Sigmoid colon (tissue), 7 donors: ENCODE measurements around the gene PRDM10. TPM values are rescaled to one million over a fixed set of nuclear protein-coding genes. Genes with fewer than 3 reads are reported as not detected.

Experiments used
- DNase-seq: peaks from one replicate; pipeline ENCODE4 v3.0.0-alpha.2; 2019
- H3K27ac ChIP-seq, 4 donors: fragments of 200-600 bp; sonication (generic); one replicate each; pipeline ENCODE4 v1.5.1; 2016 to 2019; ENCODE audit warnings: mild to moderate bottlenecking in 1 of 4
- H3K27me3 ChIP-seq, 3 donors: fragments of 200-600 bp; sonication (generic); one replicate each; pipeline ENCODE4 v1.5.1; 2019; ENCODE audit warnings: mild to moderate bottlenecking in 1 of 3
- H3K36me3 ChIP-seq, 4 donors: fragments of 200-600 bp; sonication (generic); one replicate each; pipeline ENCODE4 v1.5.1; 2016 to 2019
- H3K4me1 ChIP-seq, 4 donors: fragments of 200-600 bp; sonication (generic); one replicate each; pipeline ENCODE4 v1.5.1; 2017 to 2019
- H3K4me3 ChIP-seq, 4 donors: fragments of 200-600 bp; sonication (generic); one replicate each; pipeline ENCODE4 v1.5.1; 2017 to 2019; ENCODE audit warnings: mild to moderate bottlenecking in 2 of 4, moderate library complexity in 1 of 4
- H3K9me3 ChIP-seq, 4 donors: fragments of 200-600 bp in 3 of 4; sonication (generic) in 3 of 4; one replicate each; pipeline versions ENCODE4 v1.5.1 to v1.6.1; 2013 to 2019
- EP300 ChIP-seq, 4 donors: sonication (generic); formaldehyde crosslinking; IDR thresholded peaks; one replicate each; pipeline ENCODE4 v1.6.1; 2017; ENCODE audit warnings: antibody characterized with exemption in 4 of 4
- POLR2A ChIP-seq, 2 donors: fragments of 450-650 bp; IDR thresholded peaks; one replicate each; pipeline ENCODE4 v1.6.1; 2016; ENCODE audit warnings: antibody characterized with exemption in 2 of 2, mild to moderate bottlenecking in 2 of 2, moderate library complexity in 2 of 2
- POLR2AphosphoS5 ChIP-seq, 4 donors: sonication (generic); formaldehyde crosslinking; IDR thresholded peaks; one replicate each; pipeline ENCODE4 v1.6.1; 2017; ENCODE audit warnings: antibody characterized with exemption in 4 of 4
- WGBS, 2 donors: extraction: QIAGEN DNeasy Blood & Tissue Kit; methylation state at CpG; one replicate each; pipeline ENCODE4 v1.1.7; 2013; 5-methylcytosine and 5-hydroxymethylcytosine counted together
- intact Hi-C: fragments of 100-400 bp; cut with DNase I; formaldehyde crosslinking; loops from one replicate; pipeline ENCODE4 v1.15.1; 2023
- polyA plus RNA-seq, 3 donors: library from polyadenylated mRNA; stranded (reverse); fragments of 200-250 nt; gene quantifications; one replicate each; pipeline ENCODE4 v1.2.3, GENCODE V29; 2013
- total RNA-seq, 4 donors: library from RNA; depleted of rRNA; stranded (reverse); fragments of >200 nt; gene quantifications; one replicate each; pipeline ENCODE4 v1.1.0, GENCODE V29; 2016
- TF ChIP-seq, protein P1 (sequence below), 4 experiments: fragments of 450-650 bp in 3 of 4; fragments of 200-600 bp in 1 of 4; IDR thresholded peaks; one replicate each; pipeline ENCODE4 v1.5.1; 2016 to 2019; ENCODE audit warnings: antibody characterized with exemption in 4 of 4, mild to moderate bottlenecking in 3 of 4, moderate library complexity in 2 of 4
- donor health status: healthy with polysubstance abuse.
- donor health status: Bipolar disorder and iron deficiency.
- donor health status: healthy.

Gene PRDM10
- total and polyA plus RNA-seq, 7 donors = 1.8 to 11.9 (median 6.3) TPM

DNA sequence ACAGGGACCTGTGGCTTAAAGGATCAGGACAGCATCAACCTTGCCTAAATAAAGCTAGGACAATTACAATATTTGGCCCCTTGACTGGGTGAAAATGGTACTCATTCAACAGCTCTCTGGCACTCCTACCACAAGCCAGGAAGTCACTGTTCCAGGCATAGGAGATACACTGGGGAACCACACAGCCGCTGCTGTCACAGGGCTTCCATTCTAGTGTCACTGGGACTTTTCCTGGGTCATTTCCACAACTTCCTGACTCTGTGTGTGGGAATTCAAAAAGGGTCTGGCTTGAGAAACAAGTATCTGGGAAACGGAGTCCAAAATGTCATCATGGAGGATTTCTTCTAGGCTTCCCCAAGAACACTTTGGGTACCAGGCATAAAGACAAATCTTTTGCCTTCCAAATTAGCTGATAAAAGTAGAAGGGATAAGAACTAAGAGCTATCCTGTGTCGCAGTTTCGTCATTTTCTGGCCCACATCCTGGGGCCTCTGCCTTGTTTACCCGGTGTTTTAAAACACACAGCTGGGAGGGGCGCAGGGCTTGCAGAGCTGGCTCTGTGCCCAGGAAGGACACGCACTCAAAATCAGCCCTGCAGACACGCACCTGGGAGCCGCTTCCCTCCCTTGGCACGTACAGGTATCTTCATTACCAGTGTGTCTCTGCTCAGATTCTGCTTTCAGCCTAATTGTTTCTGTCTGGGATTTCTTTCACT is 149.0 kb downstream of the PRDM10 start:
- DNase-seq = no peak
- TF ChIP-seq POLR2AphosphoS5 (IDR thresholded peaks at IDR 0.05) (no peak), POLR2A (IDR thresholded peaks at IDR 0.05) (no peak), EP300 (IDR thresholded peaks at IDR 0.05) (no peak)
- TF ChIP-seq, protein P1, sequence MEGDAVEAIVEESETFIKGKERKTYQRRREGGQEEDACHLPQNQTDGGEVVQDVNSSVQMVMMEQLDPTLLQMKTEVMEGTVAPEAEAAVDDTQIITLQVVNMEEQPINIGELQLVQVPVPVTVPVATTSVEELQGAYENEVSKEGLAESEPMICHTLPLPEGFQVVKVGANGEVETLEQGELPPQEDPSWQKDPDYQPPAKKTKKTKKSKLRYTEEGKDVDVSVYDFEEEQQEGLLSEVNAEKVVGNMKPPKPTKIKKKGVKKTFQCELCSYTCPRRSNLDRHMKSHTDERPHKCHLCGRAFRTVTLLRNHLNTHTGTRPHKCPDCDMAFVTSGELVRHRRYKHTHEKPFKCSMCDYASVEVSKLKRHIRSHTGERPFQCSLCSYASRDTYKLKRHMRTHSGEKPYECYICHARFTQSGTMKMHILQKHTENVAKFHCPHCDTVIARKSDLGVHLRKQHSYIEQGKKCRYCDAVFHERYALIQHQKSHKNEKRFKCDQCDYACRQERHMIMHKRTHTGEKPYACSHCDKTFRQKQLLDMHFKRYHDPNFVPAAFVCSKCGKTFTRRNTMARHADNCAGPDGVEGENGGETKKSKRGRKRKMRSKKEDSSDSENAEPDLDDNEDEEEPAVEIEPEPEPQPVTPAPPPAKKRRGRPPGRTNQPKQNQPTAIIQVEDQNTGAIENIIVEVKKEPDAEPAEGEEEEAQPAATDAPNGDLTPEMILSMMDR (IDR thresholded peaks at IDR 0.05) = no peak
- Histone ChIP-seq H3K27ac (no peak overlapping the region), H3K27me3 (no peaks in the 10 kb centered on the region), H3K9me3 (no peaks in the 10 kb centered on the region), H3K4me3 (no peak overlapping the region), H3K36me3 (no peaks in the 10 kb centered on the region), H3K4me1 (peaks cover 0 to 4% (median 2%) of the 10 kb centered on the region in 4 donors)
- intact Hi-C loops = no loop called here
- WGBS, 2 donors = 6 to 26% methylated on average over 10 of the region's 10 CpGs

DNA sequence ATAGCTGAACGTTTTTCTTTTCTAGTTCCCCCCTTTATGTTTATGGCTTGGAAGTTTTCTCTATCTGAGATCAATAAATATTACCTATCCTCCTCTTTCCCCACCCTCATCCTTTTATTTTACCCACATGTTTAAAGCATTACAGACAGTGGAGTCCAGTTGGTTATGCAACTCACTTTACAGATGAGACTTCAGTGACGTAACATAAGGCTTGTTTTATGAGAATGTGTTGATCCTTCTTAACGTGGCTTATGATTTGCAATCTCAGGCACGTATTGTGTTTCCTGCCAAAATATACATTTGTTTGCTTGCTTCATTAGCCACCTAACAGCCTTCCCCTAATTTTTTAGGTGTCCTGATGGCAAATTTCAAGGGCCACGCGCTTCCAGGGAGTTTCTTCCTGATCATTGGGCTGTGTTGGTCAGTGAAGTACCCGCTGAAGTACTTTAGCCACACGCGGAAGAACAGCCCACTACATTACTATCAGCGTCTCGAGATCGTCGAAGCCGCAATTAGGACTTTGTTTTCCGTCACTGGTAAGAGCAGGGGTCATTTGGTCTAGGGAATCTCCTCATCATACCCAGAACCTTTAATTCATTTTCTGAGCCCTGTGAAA is 150.4 kb downstream of the PRDM10 start:
- Histone ChIP-seq H3K9me3 (no peaks in the 10 kb centered on the region), H3K4me3 (no peak overlapping the region), H3K27me3 (no peaks in the 10 kb centered on the region), H3K4me1 (peaks cover 0 to 4% (median 2%) of the 10 kb centered on the region in 4 donors), H3K27ac (no peak overlapping the region), H3K36me3 (no peaks in the 10 kb centered on the region)
- TF ChIP-seq, protein P1 (IDR thresholded peaks at IDR 0.05) = no peak
- TF ChIP-seq POLR2AphosphoS5 (IDR thresholded peaks at IDR 0.05) (no peak), POLR2A (IDR thresholded peaks at IDR 0.05) (no peak), EP300 (IDR thresholded peaks at IDR 0.05) (no peak)
- 87 to 88% methylated on average over 15 of the region's 15 CpGs for WGBS, 2 donors
- no peak for DNase-seq
- intact Hi-C loops = no loop called here

Other genes starting within 250 kb of the PRDM10 start
- gene TMEM45B, start 187.0 kb downstream of the PRDM10 start, total RNA-seq = 1 to 10 TPM in 1 of 4 donors, under 1 TPM in 2, not detected in 1; 0.55 to 1.4 (median 0.95) TPM
- gene TMEM45B, start 187.0 kb downstream of the PRDM10 start, polyA plus RNA-seq = 100 to 1,000 TPM in 1 of 3 donors, 10 to 100 TPM in 2; 30.6 to 150 (median 46.0) TPM
- gene NFRKB, start 107.3 kb downstream of the PRDM10 start, total RNA-seq = 10 to 100 TPM; 20.7 to 24.7 (median 22.6) TPM
- 10 to 100 TPM in 1 of 3 donors, 1 to 10 TPM in 2; 3.5 to 12.2 (median 3.6) TPM for gene NFRKB, start 107.3 kb downstream of the PRDM10 start, polyA plus RNA-seq
- 100 to 1,000 TPM; 247 to 276 (median 256) TPM for gene APLP2, start 67.1 kb upstream of the PRDM10 start, total RNA-seq
- 100 to 1,000 TPM in 2 of 3 donors, 10 to 100 TPM in 1; 39.0 to 193 (median 106) TPM for gene APLP2, start 67.1 kb upstream of the PRDM10 start, polyA plus RNA-seq
- 1 to 10 TPM; 1.8 to 5.1 (median 3.2) TPM for gene ST14, start 156.9 kb upstream of the PRDM10 start, total RNA-seq
- 100 to 1,000 TPM in 2 of 3 donors, 10 to 100 TPM in 1; 51.7 to 324 (median 109) TPM for gene ST14, start 156.9 kb upstream of the PRDM10 start, polyA plus RNA-seq